Colonic mucosa (tissue), 4 donors: ENCODE measurements around the gene PKP3. TPM values are rescaled to one million over a fixed set of nuclear protein-coding genes. Genes with fewer than 3 reads are reported as not detected.
"Not testable (repeated sequence)": the region's sequence is repeated elsewhere in the genome, so short reads cannot be mapped to it uniquely, and the experiment has no call there.

Experiments
- DNase-seq: peaks from one replicate; pipeline ENCODE4 v3.0.0-alpha.2; 2020
- H3K27ac ChIP-seq: fragments of 200-600 bp; one replicate; pipeline ENCODE4 v1.8.0; 2021
- H3K27me3 ChIP-seq: fragments of 200-600 bp; one replicate; pipeline ENCODE4 v1.8.0; 2021
- H3K36me3 ChIP-seq: fragments of 200-600 bp; one replicate; pipeline ENCODE4 v1.8.0; 2021
- H3K4me1 ChIP-seq: fragments of 200-600 bp; one replicate; pipeline ENCODE4 v1.8.0; 2021; ENCODE audit warnings: mild to moderate bottlenecking
- H3K4me3 ChIP-seq: fragments of 200-600 bp; one replicate; pipeline ENCODE4 v1.8.0; 2021
- H3K9ac ChIP-seq, 2 donors: one replicate each; pipeline ENCODE4 v1.7.0; 2013; ENCODE audit warnings: control low read depth in 2 of 2, low read depth in 2 of 2, low read length in 2 of 2
- H3K9me3 ChIP-seq: fragments of 200-600 bp; one replicate; pipeline ENCODE4 v1.8.0; 2021
- intact Hi-C: fragments of 100-400 bp; cut with DNase I; formaldehyde crosslinking; loops from one replicate; pipeline ENCODE4 v1.14.1; 2022
- total RNA-seq, 2 donors: library from RNA; stranded (reverse); fragmentation: NEBNext Ultra II Directional in 1 of 2; extraction: Animal tissue kit (Norgen Biotek cat#: 25700) in 1 of 2; gene quantifications; one replicate each; pipeline ENCODE4 v1.2.1, GENCODE V29; 2021
- TF ChIP-seq, protein P1 (sequence below): fragments of 200-600 bp; IDR thresholded peaks from one replicate; pipeline ENCODE4 v1.8.0; 2022; ENCODE audit warnings: antibody characterized with exemption, mild to moderate bottlenecking
- donor health status: healthy.
- donor health status: DM: no; HTN: no; CAD: no.
- donor health status: DM: no; HTN: no; CAD: no.

Gene PKP3
- total RNA-seq, 2 donors from 2014 or later, result 167 to 247 TPM

DNA sequence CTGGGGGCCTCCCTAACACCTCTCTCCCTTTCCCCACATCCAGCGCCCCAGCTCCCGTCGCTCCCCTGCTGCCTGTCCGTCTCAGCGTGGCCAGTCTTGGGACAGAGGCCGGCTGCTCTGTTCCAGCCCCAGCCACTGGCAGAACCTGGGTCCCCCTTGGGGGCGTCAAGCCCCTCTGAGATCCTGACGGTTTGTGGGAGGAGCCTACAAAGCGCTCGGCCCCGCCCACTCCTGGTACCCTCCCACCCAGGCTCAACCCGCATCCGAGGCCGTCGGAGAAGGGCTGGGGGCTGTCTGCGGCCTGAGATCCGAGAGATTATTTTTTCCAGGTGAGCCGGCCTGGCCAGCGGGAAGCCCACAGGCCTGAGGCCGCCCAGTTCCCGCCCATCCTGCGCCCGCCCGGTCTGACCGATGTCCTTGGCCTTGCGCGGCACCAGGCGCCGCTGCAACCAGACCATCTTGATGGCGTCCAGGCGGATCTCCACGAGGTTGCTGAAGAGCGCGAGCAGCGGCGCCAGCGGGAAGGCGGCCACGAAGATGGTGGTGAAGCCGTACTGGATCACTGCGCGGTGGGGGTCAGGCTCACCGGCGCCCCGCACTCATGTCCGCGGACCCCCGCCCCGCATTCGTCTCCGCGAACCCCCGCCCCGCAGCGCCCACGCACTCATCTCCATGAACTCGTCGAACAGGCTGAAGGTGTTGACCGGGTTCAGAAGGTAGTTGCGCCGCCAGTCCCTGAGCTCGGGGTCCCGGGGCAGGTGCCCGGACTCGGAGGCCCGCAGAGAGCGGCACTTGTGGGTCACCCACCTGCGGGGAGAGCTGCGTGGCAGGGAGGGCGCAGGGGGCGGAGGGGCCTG lies 26.3 kb downstream of the PKP3 start:
- Histone ChIP-seq H3K27me3 (no peaks in the 10 kb centered on the region), H3K4me1 (peaks cover 5% of the 10 kb centered on the region), H3K27ac (no peak overlapping the region), H3K9me3 (no peaks in the 10 kb centered on the region), H3K4me3 (no peak overlapping the region), H3K9ac (no peak overlapping the region), H3K36me3 (no peaks in the 10 kb centered on the region)
- TF ChIP-seq, protein P1, sequence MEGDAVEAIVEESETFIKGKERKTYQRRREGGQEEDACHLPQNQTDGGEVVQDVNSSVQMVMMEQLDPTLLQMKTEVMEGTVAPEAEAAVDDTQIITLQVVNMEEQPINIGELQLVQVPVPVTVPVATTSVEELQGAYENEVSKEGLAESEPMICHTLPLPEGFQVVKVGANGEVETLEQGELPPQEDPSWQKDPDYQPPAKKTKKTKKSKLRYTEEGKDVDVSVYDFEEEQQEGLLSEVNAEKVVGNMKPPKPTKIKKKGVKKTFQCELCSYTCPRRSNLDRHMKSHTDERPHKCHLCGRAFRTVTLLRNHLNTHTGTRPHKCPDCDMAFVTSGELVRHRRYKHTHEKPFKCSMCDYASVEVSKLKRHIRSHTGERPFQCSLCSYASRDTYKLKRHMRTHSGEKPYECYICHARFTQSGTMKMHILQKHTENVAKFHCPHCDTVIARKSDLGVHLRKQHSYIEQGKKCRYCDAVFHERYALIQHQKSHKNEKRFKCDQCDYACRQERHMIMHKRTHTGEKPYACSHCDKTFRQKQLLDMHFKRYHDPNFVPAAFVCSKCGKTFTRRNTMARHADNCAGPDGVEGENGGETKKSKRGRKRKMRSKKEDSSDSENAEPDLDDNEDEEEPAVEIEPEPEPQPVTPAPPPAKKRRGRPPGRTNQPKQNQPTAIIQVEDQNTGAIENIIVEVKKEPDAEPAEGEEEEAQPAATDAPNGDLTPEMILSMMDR, result no peak
- DNase-seq, result no peak
- intact Hi-C loops, result no loop called here

DNA sequence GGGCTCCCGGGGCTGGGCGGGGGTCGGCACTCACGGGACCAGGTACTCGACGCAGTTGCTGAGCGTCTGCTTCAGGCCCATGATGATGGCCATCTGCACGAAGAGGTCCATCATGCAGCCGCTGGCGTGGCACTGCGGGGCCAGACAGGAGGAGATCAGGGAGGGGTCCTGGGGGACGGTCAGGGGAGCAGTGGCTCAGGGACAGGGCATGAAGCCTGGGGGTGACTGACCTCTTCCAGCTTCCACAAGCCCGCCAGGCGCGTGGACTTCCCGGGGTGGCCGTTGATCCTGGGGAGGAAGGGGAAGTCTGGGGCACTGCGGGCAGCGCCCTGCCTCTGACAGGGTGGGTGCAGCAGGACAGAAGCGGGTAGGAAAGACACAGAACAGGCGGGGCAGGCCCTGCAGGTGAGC lies 26.9 kb downstream of the PKP3 start:
- Histone ChIP-seq H3K9me3 (no peaks in the 10 kb centered on the region), H3K36me3 (no peaks in the 10 kb centered on the region), H3K4me3 (no peak overlapping the region), H3K9ac (no peak overlapping the region), H3K4me1 (peaks cover under 1% of the 10 kb centered on the region), H3K27me3 (no peaks in the 10 kb centered on the region), H3K27ac (no peak overlapping the region)
- TF ChIP-seq, protein P1, result no peak
- no peak for DNase-seq
- intact Hi-C loops, result no loop called here

DNA sequence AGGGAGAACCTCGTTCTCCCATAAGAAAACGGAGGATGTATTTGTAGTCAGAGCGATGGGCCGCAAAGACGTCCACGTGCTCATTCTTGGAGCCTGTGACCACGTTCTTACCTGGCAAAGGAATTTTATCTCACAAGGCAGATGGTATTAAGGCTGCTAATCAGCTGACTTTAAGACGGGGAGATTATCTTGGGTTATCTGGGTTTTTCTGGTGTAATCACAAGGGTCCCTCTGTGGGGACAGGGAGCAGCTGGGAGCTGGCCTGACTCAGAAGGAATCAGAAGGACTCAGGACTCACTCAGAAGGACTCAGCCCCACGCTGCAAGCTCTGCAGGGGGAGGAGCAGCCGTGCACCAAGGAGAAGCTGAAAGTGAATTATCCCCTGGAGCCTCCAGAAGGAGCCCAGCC lies 28.2 kb downstream of the PKP3 start:
- Histone ChIP-seq H3K36me3 (no peaks in the 10 kb centered on the region), H3K4me1 (no peaks in the 10 kb centered on the region), H3K9me3 (no peaks in the 10 kb centered on the region), H3K4me3 (no peak overlapping the region), H3K27me3 (no peaks in the 10 kb centered on the region), H3K9ac (no peak overlapping the region), H3K27ac (no peak overlapping the region)
- DNase-seq, result no peak
- intact Hi-C loops, result no loop called here
- TF ChIP-seq, protein P1, result no peak

- TF ChIP-seq, protein P1, result no peak
- H3K4me1 ChIP-seq, result no peaks in the 10 kb centered on the region
- H3K4me3 ChIP-seq, result no peak overlapping the region
- no peaks in the 10 kb centered on the region for H3K9me3 ChIP-seq
- H3K27me3 ChIP-seq, result no peaks in the 10 kb centered on the region
- intact Hi-C loops, result no loop called here
- DNase-seq, result no peak
- no peaks in the 10 kb centered on the region for H3K36me3 ChIP-seq
- H3K27ac ChIP-seq, result no peak overlapping the region
- no peak overlapping the region for H3K9ac ChIP-seq
Observed at GRCh38 chr11:424232-424631, 30.2 kb downstream of the PKP3 start.

DNA sequence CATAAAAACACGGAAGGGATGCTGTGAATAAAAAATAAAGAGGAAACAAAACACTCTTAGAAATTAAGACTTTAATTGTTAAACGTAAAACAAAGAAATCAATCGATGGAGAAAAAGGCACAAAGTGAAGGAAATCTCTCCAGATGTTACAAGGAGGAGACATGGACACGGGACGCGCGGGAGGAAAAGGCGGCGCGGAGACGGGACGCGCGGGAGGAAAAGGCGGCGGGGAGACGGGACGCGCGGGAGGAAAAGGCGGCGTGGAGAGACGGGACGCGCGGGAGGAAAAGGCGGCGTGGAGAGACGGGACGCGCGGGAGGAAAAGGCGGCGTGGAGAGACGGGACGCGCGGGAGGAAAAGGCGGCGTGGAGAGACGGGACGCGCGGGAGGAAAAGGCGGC lies 30.8 kb downstream of the PKP3 start:
- H3K36me3 ChIP-seq, intact Hi-C loops, H3K9me3 ChIP-seq, DNase-seq, H3K27me3 ChIP-seq, H3K4me3 ChIP-seq, H3K9ac ChIP-seq, H3K4me1 ChIP-seq, H3K27ac ChIP-seq: not testable (repeated sequence)

DNA sequence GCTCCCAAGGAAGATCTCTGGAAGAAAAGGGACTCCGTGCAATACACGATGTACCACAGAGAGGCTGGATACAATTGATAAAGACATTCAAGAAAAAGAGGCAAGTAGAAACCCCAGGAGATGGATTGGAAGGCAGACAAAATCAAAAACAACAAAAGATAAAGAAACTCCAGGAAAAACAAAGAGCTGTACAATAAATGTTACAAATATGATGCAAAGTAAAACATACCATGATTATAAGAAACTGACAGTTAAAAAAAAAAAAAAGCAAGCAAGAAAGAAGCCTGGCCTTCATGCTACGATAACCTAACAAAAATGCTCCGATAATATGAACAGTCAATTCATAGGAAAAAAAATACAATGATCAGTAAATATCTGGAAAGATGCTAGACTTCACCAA lies 31.3 kb downstream of the PKP3 start:
- no peaks in the 10 kb centered on the region for H3K36me3 ChIP-seq

More for the DNA sequence above, 31.3 kb downstream of the PKP3 start:
- no peaks in the 10 kb centered on the region for H3K4me1 ChIP-seq
- H3K27ac ChIP-seq, result no peak overlapping the region
- H3K9me3 ChIP-seq, result no peaks in the 10 kb centered on the region
- intact Hi-C loops, result no loop called here
- no peak overlapping the region for H3K9ac ChIP-seq
- TF ChIP-seq, protein P1, result no peak
- no peak for DNase-seq
- H3K27me3 ChIP-seq, result no peaks in the 10 kb centered on the region
- no peak overlapping the region for H3K4me3 ChIP-seq
